ENCODE data around the gene GCNT1.
"Not testable (repeated sequence)": the region's sequence is repeated elsewhere in the genome, so short reads cannot be mapped to it uniquely, and the experiment has no call there.

Gene GCNT1

DNA sequence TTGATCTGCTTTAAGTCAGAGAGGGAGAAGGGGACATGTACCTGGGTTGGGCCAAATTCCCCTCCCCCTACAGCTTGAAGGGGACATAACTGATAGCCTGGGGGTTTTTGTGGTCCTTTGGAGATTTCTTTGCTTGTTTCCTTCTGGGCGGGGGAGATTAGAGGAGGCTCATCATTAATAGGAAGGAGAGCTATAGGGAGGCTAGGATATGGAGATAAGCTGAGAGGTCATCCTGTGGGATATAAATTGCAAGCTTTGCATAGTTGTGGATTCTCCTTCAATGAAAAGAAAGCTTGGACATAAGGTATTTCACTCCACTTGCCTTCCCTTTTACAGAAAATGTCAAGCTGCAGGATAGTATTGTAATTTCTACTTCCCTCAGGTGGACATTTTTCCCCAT is 34.5 kb downstream of the GCNT1 start:
- not testable (repeated sequence) for DNase-seq

DNA sequence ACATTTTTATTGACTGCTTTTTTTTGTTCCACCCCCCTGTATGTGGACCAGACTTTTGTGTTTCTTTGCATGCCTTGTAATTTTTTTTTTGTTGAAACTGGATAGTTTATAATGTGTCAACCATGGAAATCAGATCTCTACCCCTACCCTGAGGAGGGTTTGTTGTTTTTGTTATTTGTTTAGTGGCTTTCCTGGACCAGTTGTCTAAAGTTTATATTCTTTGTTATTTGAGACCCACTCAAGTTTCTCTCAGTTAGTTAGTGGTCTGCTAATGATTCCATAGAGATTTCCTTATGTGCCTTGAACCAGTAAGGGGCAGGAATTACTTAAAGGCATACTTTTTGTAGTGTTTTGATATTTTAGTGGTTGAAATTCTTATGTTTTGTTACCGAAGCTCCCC is 41.1 kb downstream of the GCNT1 start:
- DNase-seq, result no peak

DNA sequence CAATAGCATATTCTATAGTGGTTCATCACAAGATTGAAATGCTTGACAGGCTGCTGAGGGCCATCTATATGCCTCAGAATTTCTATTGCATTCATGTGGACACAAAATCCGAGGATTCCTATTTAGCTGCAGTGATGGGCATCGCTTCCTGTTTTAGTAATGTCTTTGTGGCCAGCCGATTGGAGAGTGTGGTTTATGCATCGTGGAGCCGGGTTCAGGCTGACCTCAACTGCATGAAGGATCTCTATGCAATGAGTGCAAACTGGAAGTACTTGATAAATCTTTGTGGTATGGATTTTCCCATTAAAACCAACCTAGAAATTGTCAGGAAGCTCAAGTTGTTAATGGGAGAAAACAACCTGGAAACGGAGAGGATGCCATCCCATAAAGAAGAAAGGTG is 43.8 kb downstream of the GCNT1 start:
- no peak for DNase-seq

DNA sequence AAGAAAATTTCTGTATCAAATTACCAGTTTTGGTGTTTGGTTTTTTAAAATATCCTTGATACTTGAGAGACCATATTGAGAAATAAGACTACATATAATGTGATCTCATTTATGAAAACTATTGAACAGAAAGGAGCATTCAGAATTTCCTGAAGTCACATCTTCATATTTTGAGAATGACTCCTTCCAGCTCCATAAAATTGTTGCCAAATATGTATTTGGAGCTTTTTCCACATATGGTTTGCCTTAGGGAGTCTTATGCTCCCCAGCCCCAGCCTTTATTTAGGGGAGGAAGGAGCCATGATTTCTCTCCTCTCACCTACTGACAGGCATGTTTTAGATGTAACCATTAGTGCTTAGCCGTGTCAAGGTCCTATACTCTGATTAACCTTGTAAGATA is 51.1 kb downstream of the GCNT1 start:
- DNase-seq, result no peak

DNA sequence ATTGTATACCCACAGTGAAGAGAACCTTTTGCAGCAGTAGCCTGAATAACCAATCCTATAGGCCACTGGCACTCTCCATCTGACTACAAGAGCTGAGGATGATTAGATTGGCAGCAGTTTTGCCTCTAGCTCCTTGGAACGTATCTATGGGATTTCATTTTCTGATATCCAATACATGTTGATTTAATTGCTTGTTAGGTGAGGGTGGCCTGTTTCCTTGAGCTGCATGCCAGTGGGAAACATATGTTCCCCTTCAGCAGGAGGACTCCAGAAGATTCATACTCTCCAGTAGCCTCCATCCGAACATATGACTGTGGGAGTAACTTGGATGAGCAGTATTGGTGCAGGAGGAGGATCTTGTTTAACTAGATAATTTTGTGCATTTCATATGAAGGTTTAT is 51.5 kb downstream of the GCNT1 start:
- no peak for DNase-seq

DNA sequence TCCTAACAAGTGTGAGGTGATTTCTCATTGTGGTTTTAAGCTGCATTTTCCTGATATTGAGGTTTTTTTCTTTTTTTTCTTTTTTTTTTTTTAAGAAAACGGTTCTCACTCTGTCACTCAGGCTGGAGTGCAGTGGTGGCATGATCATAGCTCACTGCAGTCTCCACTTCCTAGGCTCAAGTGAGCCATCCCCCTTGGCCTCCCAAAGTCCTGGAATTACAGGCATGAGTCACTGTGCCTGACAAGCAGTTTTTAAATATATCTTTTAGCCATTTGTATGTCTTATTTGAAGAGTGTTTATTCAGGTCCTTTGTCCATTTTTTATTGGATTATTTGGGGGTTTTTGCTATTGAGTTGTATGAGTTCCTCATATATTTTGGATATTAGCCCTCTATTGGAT is 53.8 kb downstream of the GCNT1 start:
- DNase-seq, result peak; percentile 17

DNA sequence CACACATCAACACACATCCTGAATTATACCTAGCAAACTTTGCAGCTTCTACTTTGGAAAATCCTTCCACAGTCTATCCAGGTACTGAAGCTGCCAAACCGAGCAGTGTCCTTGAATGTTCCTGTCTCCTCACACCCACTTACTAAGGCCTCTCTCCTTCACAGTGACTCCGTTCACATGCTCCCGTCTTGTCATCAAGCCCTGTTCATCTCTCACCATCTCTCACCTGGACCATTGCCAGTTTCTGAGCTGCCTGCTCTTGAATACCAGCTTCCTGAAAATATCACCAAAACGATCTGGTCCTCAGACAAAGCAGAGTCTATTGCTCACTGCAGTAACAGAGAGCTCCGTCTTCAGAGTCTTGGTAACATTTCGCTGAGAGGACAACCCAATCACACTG is 57.4 kb downstream of the GCNT1 start:
- DNase-seq, result peak; percentile 73

DNA sequence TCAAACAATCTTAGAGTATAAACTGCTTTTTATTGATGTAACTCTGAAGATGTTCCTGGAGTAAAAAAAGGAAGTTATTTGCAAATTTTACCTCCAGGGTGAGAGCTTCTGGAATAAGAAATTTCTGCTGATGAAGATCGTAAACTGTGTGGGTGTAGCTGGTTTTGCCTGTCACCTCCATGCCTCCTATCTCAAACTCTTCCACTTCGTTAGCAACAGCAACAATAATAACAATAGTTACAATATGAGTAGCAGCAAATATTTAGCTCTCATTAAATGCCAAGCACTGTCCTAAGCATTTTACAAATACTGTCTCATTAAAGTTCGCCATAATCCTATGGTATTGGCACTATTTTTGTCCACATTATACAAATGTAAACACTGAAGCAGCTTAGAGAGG is 57.9 kb downstream of the GCNT1 start:
- no peak for DNase-seq

DNA sequence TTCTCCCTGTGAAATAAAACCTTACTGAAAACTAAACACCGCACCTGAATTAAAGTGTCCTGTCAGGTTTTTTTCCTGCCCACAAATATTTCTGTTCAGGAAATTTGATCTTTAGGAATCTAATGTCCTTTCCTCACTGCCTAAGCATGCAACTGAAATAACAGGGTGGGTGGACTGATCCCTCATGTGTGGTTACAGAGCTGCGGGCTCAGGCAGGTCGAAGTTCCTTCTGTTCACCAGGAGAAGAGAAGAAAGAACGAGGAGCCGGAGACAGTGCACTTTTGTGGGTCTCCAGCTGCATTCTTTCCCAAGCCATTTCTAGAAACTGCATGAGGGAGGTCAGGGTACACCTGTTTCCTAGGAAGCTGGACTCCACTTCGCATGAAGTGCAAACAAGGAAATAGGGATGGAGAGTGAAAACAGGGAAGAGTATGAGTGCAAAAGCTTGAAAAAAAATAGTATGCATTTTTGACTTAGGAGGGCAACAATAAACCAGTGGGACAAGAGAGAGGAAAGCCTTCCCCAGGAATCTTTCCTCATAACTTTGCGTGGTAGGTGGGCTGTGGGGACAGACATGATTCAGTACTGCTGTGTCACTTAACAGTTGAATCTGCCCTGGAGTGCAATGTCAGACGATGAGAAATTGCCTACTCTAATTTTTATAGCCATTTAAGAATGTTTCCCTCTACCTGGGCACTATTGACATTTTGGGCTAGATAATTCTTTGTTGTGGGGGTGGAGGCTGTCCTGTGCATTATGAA is 60.3 kb downstream of the GCNT1 start:
- no peak for DNase-seq

DNA sequence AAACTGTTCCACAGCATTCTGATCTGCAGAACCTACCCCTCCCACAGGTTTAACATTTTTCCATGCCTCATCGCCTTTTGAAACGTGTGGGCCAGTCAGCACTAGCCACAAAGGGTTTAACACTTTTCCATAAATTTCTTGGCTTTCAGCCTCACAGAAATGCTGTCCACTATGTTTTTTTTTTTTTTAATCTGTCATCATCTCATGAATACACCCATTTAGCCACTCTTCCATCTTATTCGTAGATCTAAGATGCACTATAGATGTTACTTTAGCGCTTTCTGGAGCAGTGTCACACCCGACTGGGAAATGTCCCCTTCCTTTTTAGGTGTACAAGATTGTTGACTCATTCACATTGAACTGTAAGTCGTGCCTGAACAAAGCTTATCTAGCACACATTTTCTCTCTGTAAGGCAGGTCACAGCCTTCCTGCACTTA is 62.3 kb downstream of the GCNT1 start:
- peak; percentile 36 for DNase-seq

DNA sequence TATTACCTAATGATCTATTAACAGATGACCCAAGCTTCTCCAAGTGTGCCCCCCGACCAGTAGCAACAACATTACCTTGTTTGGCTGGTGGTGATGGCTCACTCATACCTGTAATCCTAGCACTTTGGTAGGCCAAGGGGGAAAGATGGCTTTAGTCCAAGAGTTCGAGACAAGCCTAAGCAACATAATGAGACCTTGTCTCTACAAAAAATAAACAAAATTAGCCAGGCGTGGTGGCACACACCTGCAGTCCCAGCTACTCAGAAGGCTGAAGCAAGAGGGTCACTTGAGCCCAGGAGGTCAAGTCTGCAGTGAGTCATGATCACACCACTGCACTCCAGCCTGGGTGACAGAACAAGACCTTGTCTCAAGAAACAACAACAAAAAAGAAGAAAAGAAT is 62.9 kb downstream of the GCNT1 start:
- no peak for DNase-seq

DNA sequence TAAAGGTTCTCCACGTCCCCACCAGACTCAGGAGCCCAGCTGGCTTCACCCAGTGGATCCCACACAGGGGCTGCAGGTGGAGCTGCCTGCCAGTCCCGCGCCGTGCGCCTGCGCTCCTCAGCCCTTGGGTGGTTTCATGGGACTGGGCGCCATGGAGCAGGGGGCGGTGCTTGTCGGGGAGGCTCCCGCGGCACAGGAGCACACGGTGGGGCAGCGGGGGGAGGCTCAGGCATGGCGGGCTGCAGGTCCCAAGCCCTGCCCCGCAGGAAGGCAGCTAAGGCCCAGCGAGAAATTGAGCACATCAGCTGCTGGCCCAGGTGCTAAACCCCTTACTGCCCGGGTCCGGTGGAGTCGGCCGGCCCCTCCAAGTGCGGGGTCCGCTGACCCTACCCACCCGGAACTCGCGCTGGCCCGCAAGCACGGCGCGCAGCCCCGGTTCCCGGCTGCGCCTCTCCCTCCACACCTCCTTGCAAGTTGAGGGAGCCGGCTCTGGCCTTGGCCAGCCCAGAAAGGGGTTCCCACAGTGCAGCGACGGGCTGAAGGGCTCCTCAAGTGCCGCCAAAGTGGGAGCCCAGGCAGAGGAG is 64.7 kb downstream of the GCNT1 start:
- not testable (repeated sequence) for DNase-seq

DNA sequence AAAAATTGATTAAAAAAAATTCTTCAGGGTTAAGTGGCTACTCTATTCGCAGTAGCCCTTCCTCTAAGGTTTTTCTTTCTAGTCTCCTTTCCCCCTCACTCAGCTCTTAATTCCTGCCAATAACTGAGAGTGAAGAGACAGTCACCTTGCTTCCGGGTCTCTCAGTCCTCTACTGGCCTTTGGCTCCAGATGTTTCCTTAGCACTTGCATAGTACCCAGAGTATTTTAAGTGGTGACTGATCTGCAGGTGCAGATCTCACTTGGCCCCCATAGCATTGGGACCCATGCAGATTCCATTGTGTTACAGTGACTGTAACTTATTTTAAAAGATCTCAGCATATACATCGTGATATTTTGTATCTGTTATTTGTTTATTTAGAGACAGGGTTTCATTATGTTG is 66.2 kb downstream of the GCNT1 start:
- DNase-seq, result no peak

DNA sequence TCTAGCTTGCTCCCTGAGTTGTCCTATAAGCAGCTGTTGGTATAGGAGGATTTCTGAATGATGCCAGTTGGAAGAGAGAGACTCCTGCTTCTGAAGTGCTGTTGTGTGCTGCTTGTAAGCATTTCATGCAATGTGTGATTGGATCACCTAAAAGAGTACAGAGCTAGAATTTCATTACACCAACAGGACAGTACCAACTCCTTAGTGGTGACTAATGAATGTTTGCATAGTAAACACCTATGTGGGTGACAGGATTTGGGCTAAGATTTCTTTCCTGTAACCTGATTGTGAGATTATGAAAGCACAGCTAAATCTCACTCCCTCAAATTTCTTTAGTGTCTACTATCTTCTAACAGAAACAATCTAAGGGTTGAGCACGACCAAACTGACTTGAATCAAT is 67.0 kb downstream of the GCNT1 start:
- no peak for DNase-seq

DNA sequence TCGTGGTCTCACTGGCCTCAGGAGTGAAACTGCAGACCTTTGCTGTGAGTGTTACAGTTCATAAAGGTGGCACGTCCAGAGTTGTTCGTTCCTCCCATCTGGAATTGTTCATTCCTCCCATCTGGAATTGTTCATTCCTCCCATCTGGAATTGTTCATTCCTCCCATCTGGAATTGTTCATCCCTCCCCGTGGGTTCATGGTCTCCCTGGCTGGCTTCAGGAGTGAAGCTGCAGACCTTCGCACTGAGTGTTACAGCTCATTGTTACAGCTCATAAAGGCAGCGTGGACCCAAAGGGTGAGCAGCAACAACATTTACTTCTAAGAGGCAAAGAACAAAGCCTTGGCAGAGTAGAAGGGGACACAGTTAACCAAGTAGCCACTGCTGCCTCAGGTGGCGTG is 69.1 kb downstream of the GCNT1 start:
- no peak for DNase-seq

DNA sequence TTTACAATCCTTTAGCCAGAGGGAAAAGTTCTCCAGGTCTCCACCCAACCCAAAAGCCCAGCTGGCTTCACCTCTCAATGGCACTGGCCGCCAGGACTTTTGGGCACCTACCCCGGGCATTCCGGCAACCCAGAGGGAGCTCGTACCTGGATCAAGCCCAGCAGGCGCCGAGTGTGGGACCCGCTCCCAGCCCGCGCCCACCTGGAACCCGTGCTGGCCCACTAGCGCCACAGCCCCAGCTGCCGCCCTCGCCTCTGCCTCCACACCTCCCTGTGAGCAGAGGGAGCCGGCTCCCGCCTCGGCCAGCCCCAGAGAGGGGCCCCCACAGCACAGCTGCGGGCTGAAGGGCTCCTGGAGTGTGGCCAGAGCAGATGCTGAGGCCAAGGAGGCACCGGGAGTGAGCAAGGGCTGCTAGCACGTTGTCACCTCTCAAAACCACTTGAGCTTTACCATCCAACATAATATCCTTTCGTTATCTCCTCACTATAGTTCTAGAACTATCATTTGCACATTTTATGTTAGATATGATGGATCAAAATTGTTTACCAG is 69.7 kb downstream of the GCNT1 start:
- DNase-seq, result no peak

DNA sequence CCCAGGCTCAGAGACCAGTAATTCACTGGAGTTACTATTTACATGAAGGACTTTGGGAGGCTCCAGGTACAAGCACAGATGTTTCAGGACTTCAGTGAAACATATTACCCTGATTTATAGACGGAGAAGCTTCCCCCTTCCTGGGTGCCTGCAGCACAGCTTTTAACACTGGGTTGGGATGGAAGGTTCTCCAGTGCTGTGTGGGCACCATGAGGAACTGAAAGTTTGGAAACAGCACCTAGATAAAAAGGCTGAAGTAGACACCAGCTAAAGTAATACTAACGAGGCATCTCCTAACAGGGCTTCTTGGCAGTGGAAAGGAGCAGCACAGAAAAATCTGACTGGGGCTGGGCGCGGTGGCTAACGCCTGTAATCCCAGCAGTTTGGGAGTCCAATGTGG is 70.7 kb downstream of the GCNT1 start:
- DNase-seq, result no peak

DNA sequence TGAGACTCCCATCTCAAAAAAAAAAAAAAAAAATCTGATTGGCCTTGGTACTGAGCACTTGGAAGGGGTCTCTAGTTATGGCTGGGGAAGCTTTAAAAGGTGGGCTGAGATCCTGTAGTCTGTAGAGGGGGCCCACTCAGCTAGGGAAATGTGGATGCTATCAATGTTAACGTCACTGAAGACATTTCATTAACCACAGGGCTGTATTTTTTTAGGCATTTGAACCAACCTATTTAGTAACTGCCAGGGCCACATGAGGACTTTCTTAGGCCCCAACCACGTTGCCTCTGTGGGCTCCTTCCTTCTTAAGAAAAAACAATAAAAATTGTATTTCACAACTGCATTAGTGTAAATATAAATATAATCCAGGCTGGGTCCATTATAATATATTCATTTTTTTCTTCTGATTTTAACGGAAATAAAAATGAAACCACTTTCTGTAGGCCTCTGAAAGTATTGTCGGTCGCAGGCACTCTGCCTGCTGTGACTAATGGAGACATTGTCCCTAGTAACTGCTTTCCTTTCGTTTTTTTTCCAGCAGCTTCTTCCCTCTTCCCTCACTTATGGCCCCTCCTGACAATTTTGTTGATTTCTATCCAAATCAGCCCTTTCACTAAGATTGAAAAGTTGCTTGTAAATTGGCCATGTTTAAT is 71.6 kb downstream of the GCNT1 start:
- no peak for DNase-seq

DNA sequence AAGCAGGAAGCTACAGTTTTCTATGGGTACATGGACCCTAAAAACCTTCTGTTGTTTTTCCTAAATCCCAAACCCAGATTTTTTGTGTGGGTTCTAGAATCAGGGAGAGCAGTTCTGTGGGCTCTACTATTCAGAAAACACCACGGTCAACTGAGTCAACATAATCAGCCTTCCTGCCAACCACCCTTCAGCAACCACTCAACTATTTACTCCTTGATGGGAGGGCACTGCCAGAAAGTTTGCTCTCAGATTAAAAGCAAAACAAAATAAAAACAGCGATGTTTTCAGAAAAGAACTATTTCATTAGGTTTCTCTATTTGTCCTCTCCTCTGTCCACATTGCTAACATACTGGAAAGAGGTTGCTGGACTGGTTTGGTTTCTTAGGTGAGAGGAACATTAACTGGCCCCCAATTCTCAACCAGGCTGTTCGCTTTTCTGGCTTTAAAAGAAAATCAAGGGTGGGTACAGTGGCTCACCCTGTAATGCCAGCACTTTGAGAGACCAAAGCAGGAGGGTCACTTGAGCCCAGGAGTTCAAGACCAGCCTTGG is 72.3 kb downstream of the GCNT1 start:
- no peak for DNase-seq

DNA sequence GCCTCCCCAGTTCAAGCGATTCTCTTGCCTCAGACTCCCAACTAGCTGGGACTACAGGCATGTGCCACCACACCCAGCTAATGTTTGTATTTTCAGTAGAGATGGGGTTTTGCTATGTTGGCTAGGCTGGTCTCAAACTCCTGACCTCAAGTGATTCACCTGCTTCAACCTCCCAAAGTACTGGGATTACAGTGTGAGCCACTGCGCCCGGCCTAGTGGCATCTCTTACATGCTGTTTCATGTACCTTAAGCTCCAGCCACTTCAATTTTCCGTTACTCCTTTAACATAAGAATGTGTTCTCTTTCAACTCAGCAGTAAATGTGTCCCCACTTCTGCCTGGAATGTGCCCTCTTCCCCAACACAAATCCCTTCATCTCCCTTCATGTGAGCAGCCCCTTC is 73.9 kb downstream of the GCNT1 start:
- DNase-seq, result not testable (repeated sequence)

DNA sequence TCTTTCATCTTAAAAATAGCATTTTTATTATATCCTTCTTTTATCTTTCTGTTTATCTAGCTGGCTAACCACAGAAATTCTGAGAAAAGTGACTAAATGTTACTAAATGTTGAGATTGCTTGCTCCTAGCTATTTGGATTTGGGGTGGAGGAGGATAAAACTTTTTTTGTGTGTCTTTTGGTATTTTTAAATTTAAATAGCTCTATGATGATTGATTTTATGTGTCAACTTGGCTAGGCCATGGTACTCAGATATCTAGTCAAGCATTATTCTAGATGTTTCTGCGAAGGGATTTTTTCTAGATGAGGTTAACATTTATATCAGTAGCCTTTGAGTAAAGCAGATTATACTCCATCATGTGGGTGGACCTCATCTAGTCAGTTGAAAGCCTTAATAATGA is 75.0 kb downstream of the GCNT1 start:
- DNase-seq, result no peak

DNA sequence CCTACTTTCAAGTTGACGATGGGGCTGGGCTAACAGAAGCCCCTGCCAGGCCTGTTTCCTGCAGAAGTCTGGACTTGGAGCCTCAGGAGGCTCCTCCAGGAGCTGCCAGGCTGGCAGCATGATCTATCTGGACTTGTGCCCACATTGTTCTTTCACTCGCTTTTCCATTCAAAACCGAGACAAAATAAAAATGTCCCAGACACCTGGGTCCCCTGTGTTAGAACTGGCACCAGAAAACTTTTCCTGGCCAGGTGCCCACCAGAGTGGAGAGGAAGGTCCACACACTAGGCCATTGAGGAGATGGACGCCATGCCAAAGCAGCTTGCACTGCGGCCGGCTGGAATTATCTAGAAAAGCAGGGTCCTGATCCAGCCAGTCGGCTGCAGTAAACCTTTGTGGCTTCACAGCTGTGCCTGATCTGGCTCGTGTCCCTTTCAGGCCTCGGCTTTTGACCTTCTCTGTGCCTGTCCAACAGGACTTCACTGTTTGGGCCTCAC is 78.2 kb downstream of the GCNT1 start:
- DNase-seq, result no peak

DNA sequence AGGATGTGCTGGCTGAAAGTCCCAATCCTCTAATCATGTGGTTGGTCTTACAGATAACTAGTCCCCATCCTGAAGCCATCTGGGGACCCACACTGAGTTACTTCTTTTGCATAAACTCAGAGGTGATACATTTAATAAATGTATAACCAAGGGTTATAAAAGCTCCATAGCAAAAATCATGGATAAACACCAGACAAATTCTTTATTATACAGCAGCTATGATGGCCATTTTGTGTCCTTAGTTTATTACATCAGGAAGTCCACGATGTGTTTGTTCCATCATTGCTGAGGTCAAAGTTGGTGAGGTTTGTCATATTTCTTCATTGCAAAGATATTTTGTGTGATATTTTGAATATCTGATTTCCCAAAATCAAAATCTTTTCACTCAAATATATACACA is 80.2 kb downstream of the GCNT1 start:
- no peak for DNase-seq

DNA sequence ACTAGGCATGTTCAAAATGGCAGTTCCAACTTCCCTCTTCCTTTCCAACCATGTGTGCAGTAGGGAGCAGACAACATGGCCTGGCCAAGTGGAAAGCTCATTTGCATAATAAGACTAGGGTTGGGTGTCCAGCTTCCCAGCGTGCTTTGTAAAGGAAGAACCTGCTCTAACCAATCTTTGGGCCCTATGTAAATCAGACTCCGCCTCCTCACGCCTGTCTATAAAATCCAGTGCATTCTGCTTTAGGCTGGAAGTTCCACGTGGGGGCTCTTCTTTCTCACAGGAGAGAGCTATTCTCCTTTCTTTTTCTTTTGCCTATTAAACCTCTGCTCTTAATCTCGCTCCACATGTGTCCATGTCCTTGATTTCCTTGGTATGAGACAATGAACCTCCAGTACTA is 83.4 kb downstream of the GCNT1 start:
- peak; percentile 19 for DNase-seq
